Measurements from ENCODE around the gene TMEM80. TPM values are rescaled to one million over a fixed set of nuclear protein-coding genes. Genes with fewer than 3 reads are reported as not detected.

The TMEM80 gene
- 2.9 and 5.7 TPM in 2 replicates for total RNA-seq (ENCODE audit: low replicate concordance)

GRCh38 chr11:695538-696248 is at the start of gene TMEM80:
TMEM80 (plus strand) TSS chr11:695816; CDS start chr11:695828, 12 bp downstream.

GRCh38 chr11:694563-695287 is 891 bp upstream of the TMEM80 start, which contains the start of gene DEAF1:
DEAF1 (minus strand) TSS chr11:695222; CDS start chr11:695047, 175 bp downstream.

GRCh38 chr11:705646-706438 is 10.2 kb downstream of the TMEM80 start, which contains the start of gene EPS8L2:
EPS8L2 (plus strand) TSS chr11:706231; CDS start chr11:709408, 3,177 bp downstream.

DNA sequence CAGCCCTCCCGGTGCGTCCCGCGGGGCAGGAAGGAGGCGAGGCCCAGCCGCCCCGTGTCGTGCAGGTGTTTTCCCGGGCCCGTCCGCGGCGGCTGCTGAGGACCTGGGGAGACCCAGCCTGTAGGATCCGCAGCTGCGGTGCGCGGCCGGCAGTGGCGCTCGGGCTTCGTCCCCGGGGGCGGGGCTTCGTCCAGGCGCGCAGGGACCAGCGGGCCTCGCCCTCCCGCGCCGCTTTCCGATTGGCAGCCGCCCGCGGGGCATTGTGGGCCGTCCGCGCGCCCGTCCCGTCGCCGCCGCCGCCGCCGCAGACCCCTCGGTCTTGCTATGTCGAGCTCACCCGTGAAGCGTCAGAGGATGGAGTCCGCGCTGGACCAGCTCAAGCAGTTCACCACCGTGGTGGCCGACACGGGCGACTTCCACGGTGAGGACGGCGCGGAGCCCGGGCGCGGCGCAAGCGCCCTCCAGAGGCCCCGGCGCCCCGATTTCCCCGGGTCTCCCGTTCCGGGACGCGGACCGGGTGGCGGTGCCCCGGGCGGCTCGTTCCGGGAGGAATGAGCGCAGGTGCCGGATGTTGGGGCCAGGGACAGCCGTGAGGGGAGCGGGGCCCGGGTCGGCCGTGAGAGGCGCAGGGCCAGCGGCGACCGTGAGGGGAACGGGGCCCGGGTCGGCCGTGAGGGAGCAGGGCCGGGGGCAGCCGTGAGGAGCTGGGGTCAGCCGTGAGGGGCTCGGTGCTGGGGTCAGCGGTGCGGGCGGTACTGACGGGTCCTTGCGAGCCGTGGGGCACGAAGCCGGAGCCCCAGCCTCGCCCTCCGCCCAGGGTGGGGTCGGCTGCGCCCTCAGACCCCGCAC is 51.8 kb downstream of the TMEM80 start, which contains the start of gene TALDO1:
Gene TALDO1, plus strand, starts transcription at position 307 of the 849 bp plus-strand sequence. Its CDS starts 18 bp downstream, at position 325.

Other genes with a start within 250 kb of the TMEM80 start
- gene PTDSS2, start 245.5 kb upstream of the TMEM80 start, total RNA-seq (ENCODE audit: low replicate concordance), result 26.9 and 49.1 TPM in 2 replicates
- gene RNH1, start 188.6 kb upstream of the TMEM80 start, total RNA-seq (ENCODE audit: low replicate concordance), result 372 and 844 TPM in 2 replicates
- gene HRAS, start 160.2 kb upstream of the TMEM80 start, total RNA-seq (ENCODE audit: low replicate concordance), result 84.7 and 112 TPM in 2 replicates
- 0.23 TPM in 2 replicates for gene LRRC56, start 158.3 kb upstream of the TMEM80 start, total RNA-seq (ENCODE audit: low replicate concordance)
- 0.45 TPM in 1 of 2 replicates, not detected in the other for gene LMNTD2, start 135.1 kb upstream of the TMEM80 start, total RNA-seq (ENCODE audit: low replicate concordance)
- 1.4 and 8.6 TPM in 2 replicates for gene RASSF7, start 134.8 kb upstream of the TMEM80 start, total RNA-seq (ENCODE audit: low replicate concordance)
- 16.6 and 19.2 TPM in 2 replicates for gene PHRF1, start 119.3 kb upstream of the TMEM80 start, total RNA-seq (ENCODE audit: low replicate concordance)
- 3.7 and 7.7 TPM in 2 replicates for gene IRF7, start 79.9 kb upstream of the TMEM80 start, total RNA-seq (ENCODE audit: low replicate concordance)
- gene CDHR5, start 70.9 kb upstream of the TMEM80 start, total RNA-seq (ENCODE audit: low replicate concordance), result not detected in 2 replicates
- not detected in 2 replicates for gene SCT, start 68.6 kb upstream of the TMEM80 start, total RNA-seq (ENCODE audit: low replicate concordance)
- not detected in 2 replicates for gene DRD4, start 58.5 kb upstream of the TMEM80 start, total RNA-seq (ENCODE audit: low replicate concordance)
- 29.6 and 31.8 TPM in 2 replicates for gene DEAF1, start 594 bp upstream of the TMEM80 start, total RNA-seq (ENCODE audit: low replicate concordance)
- gene EPS8L2, start 10.4 kb downstream of the TMEM80 start, total RNA-seq (ENCODE audit: low replicate concordance), result 44.3 and 83.2 TPM in 2 replicates
- gene TALDO1, start 51.6 kb downstream of the TMEM80 start, total RNA-seq (ENCODE audit: low replicate concordance), result 69.4 and 177 TPM in 2 replicates
- 17.4 and 20.2 TPM in 2 replicates for gene GATD1, start 81.7 kb downstream of the TMEM80 start, total RNA-seq (ENCODE audit: low replicate concordance)
- 0.23 TPM in 1 of 2 replicates, not detected in the other for gene CEND1, start 94.3 kb downstream of the TMEM80 start, total RNA-seq (ENCODE audit: low replicate concordance)
- gene SLC25A22, start 102.5 kb downstream of the TMEM80 start, total RNA-seq (ENCODE audit: low replicate concordance), result 5.1 and 21.5 TPM in 2 replicates
- gene PIDD1, start 109.4 kb downstream of the TMEM80 start, total RNA-seq (ENCODE audit: low replicate concordance), result 3.4 and 4.0 TPM in 2 replicates
- 397 and 872 TPM in 2 replicates for gene RPLP2, start 114.2 kb downstream of the TMEM80 start, total RNA-seq (ENCODE audit: low replicate concordance)
- 17.1 and 21.4 TPM in 2 replicates for gene PNPLA2, start 123.1 kb downstream of the TMEM80 start, total RNA-seq (ENCODE audit: low replicate concordance)
- 0.45 and 0.70 TPM in 2 replicates for gene CRACR2B, start 132.1 kb downstream of the TMEM80 start, total RNA-seq (ENCODE audit: low replicate concordance)
- gene CD151, start 137.1 kb downstream of the TMEM80 start, total RNA-seq (ENCODE audit: low replicate concordance), result 669 and 785 TPM in 2 replicates
- gene POLR2L, start 146.7 kb downstream of the TMEM80 start, total RNA-seq (ENCODE audit: low replicate concordance), result 262 and 474 TPM in 2 replicates
- 102 and 297 TPM in 2 replicates for gene TSPAN4, start 147.0 kb downstream of the TMEM80 start, total RNA-seq (ENCODE audit: low replicate concordance)
- gene CHID1, start 215.0 kb downstream of the TMEM80 start, total RNA-seq (ENCODE audit: low replicate concordance), result 44.0 and 50.9 TPM in 2 replicates
- 19.6 and 28.2 TPM in 2 replicates for gene AP2A2, start 230.1 kb downstream of the TMEM80 start, total RNA-seq (ENCODE audit: low replicate concordance)

Data from smooth muscle cell of the coronary artery (primary cell).